Aortic smooth muscle cell (primary cell): ENCODE data around the gene FLVCR1. TPM values are rescaled to one million over a fixed set of nuclear protein-coding genes. Genes with fewer than 3 reads are reported as not detected.

ENCODE experiments used
- total RNA-seq: library from RNA; depleted of rRNA; stranded (reverse); fragments of >200 nt; gene quantifications from 2 replicates; pipeline ENCODE4 v1.2.3, GENCODE V29; 2014

Gene FLVCR1
- total RNA-seq, result 4.0 and 4.8 TPM in 2 replicates

DNA sequence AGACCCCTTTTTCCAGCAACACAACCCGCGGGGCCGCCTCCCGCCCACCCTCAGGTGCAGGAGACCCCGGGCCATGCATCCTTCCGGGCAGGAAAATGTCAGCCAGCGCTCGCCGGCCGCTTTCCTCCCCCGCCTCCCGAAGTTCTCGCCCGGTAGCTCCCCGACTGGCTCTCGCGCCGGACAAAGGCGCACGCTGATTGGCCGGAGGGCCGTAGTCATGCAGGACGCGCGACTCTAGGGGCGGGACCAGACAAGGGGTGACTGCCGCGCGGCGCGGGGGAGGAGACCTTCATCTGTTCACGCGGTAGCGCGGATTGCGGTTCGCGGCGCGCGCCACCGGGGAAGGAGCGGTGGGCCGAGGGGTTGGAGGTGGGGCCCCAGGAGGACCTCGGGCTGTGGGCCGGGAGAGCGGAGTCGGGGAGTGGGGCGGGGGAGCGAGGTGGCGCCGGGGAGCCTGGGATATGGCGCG, at the start of gene FLVCR1:
FLVCR1 (plus strand) TSS at position 284 of the 469 bp plus-strand sequence; CDS start at position 462, 178 bp downstream.

DNA sequence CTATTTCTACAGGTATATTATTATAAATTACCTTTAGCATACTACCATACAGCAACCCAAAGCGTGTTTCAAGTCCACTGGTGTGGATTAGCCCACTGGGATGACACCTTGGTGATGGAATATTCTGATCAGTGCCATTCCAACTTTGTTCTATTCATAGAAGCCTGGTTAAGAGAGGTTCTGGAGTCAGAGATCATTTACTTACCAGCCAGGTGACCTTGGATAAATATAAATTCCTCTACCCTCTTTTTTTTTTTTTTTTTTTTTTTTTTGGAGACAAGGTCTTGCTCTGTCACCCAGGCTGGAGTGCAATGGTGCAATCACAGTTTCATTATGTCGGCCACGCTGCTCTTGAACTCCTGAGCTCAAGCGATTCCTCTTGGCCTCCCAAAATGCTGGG, 10.5 kb upstream of the FLVCR1 start, which contains the start of gene SPATA45:
SPATA45 (minus strand) TSS at position 101 of the 400 bp plus-strand sequence. CDS start 11,500 bp downstream, outside the sequence.

Other genes starting within 250 kb of the FLVCR1 start
- 6.2 and 16.0 TPM in 2 replicates for gene ATF3, start 249.5 kb upstream of the FLVCR1 start, total RNA-seq
- gene BATF3, start 158.4 kb upstream of the FLVCR1 start, total RNA-seq, result 0.87 and 2.8 TPM in 2 replicates
- 24.0 and 26.1 TPM in 2 replicates for gene NSL1, start 66.5 kb upstream of the FLVCR1 start, total RNA-seq
- gene TATDN3, start 66.4 kb upstream of the FLVCR1 start, total RNA-seq, result 14.7 and 17.2 TPM in 2 replicates
- 0.44 and 0.53 TPM in 2 replicates for gene SPATA45, start 10.6 kb upstream of the FLVCR1 start, total RNA-seq
- under 0.01 TPM in 1 of 2 replicates, not detected in the other for gene VASH2, start 92.3 kb downstream of the FLVCR1 start, total RNA-seq
- 41.4 and 45.8 TPM in 2 replicates for gene ANGEL2, start 157.6 kb downstream of the FLVCR1 start, total RNA-seq
- gene RPS6KC1, start 193.0 kb downstream of the FLVCR1 start, total RNA-seq, result 27.0 and 31.7 TPM in 2 replicates